Suprapubic skin (tissue), 4 donors: Measurements from ENCODE around the gene DRC3. TPM values are rescaled to one million over a fixed set of nuclear protein-coding genes. Genes with fewer than 3 reads are reported as not detected.

Source experiments
- DNase-seq, 2 donors: peaks; one replicate each; pipeline ENCODE4 v3.0.0-alpha.2; 2019; ENCODE audit warnings: low spot score in 2 of 2
- H3K27ac ChIP-seq: fragments of 200-600 bp; sonication (generic); one replicate; pipeline ENCODE4 v1.5.1; 2019
- H3K27me3 ChIP-seq: fragments of 200-600 bp; sonication (generic); one replicate; pipeline ENCODE4 v1.5.1; 2019
- H3K36me3 ChIP-seq: fragments of 200-600 bp; sonication (generic); one replicate; pipeline ENCODE4 v1.5.1; 2019
- H3K4me1 ChIP-seq: fragments of 200-600 bp; sonication (generic); one replicate; pipeline ENCODE4 v1.5.1; 2019
- H3K4me3 ChIP-seq: fragments of 200-600 bp; sonication (generic); one replicate; pipeline ENCODE4 v1.5.1; 2019; ENCODE audit warnings: mild to moderate bottlenecking
- H3K9me3 ChIP-seq: fragments of 200-600 bp; sonication (generic); one replicate; pipeline ENCODE4 v1.5.1; 2019
- CTCF ChIP-seq, 2 donors: fragments of 200-600 bp in 1 of 2; fragments of 450-650 bp in 1 of 2; sonication (generic) in 1 of 2; IDR thresholded peaks; one replicate each; pipeline ENCODE4 v1.5.1; 2016 to 2019; ENCODE audit warnings: antibody characterized with exemption in 2 of 2, mild to moderate bottlenecking in 1 of 2, moderate library complexity in 1 of 2
- EP300 ChIP-seq: sonication (generic); formaldehyde crosslinking; IDR thresholded peaks from one replicate; pipeline ENCODE4 v1.6.1; 2017; ENCODE audit warnings: antibody characterized with exemption
- POLR2A ChIP-seq, 2 donors: fragments of 450-650 bp; IDR thresholded peaks; one replicate each; pipeline ENCODE4 v1.6.1; 2017; ENCODE audit warnings: antibody characterized with exemption in 2 of 2, mild to moderate bottlenecking in 2 of 2, moderate library complexity in 2 of 2
- POLR2AphosphoS5 ChIP-seq, 3 donors: sonication (generic); formaldehyde crosslinking; IDR thresholded peaks; one replicate each; pipeline ENCODE4 v1.6.1; 2017; ENCODE audit warnings: antibody characterized with exemption in 3 of 3
- WGBS: methylation state at CpG from one replicate; pipeline ENCODE4 v1.1.5; 2018; 5-methylcytosine and 5-hydroxymethylcytosine counted together
- total RNA-seq, 4 donors: library from RNA; depleted of rRNA; stranded (reverse); fragments of >200 nt; gene quantifications; one replicate each; pipeline ENCODE4 v1.1.0, GENCODE V29; 2016

Gene DRC3
- total RNA-seq, 4 donors from 2014 or later, result 2.0 to 10.6 (median 5.5) TPM

GRCh38 chr17:17978481-17979424 is 6.1 kb downstream of the DRC3 start:
- no peaks in the 10 kb centered on the region for H3K36me3 ChIP-seq
- 83% methylated on average over 11 of the region's 14 CpGs for WGBS
- peak overlapping the region; percentile 61 for H3K27ac ChIP-seq
- H3K27me3 ChIP-seq, result no peaks in the 10 kb centered on the region
- H3K4me3 ChIP-seq, result no peak overlapping the region
- TF ChIP-seq CTCF (IDR thresholded peaks at IDR 0.05), result no peak
- no peak for TF ChIP-seq EP300
- TF ChIP-seq POLR2A (IDR thresholded peaks at IDR 0.05), result no peak
- no peak for TF ChIP-seq POLR2AphosphoS5 (IDR thresholded peaks at IDR 0.05)
- H3K4me1 ChIP-seq, result peaks cover 18% of the 10 kb centered on the region
- H3K9me3 ChIP-seq, result no peaks in the 10 kb centered on the region
- DNase-seq, result no peak

- H3K27me3 ChIP-seq, result no peaks in the 10 kb centered on the region
- peak overlapping the region; percentile 61 for H3K27ac ChIP-seq
- 80% methylated on average over 1 of the region's 3 CpGs for WGBS
- DNase-seq, result no peak
- no peaks in the 10 kb centered on the region for H3K9me3 ChIP-seq
- peaks cover 18% of the 10 kb centered on the region for H3K4me1 ChIP-seq
- TF ChIP-seq EP300 (no peak), POLR2AphosphoS5 (IDR thresholded peaks at IDR 0.05) (no peak), POLR2A (IDR thresholded peaks at IDR 0.05) (no peak), CTCF (IDR thresholded peaks at IDR 0.05) (no peak)
- H3K36me3 ChIP-seq, result no peaks in the 10 kb centered on the region
- no peak overlapping the region for H3K4me3 ChIP-seq
Measured at GRCh38 chr17:17979778-17980177, 7.1 kb downstream of the DRC3 start.

- TF ChIP-seq EP300 (no peak), POLR2A (IDR thresholded peaks at IDR 0.05) (no peak), POLR2AphosphoS5 (IDR thresholded peaks at IDR 0.05) (no peak), CTCF (IDR thresholded peaks at IDR 0.05) (no peak)
- Histone ChIP-seq H3K27me3 (no peaks in the 10 kb centered on the region), H3K36me3 (no peaks in the 10 kb centered on the region), H3K4me1 (peaks cover 18% of the 10 kb centered on the region), H3K4me3 (no peak overlapping the region), H3K27ac (no peak overlapping the region), H3K9me3 (no peaks in the 10 kb centered on the region)
- DNase-seq, result no peak
- WGBS, result 88% methylated on average over 9 of the region's 9 CpGs
Measured at GRCh38 chr17:17981330-17981729, 8.7 kb downstream of the DRC3 start.

- Histone ChIP-seq H3K9me3 (no peaks in the 10 kb centered on the region), H3K36me3 (no peaks in the 10 kb centered on the region), H3K4me3 (no peak overlapping the region), H3K4me1 (peaks cover 18% of the 10 kb centered on the region), H3K27me3 (no peaks in the 10 kb centered on the region), H3K27ac (peak overlapping the region; percentile 75)
- no peak for TF ChIP-seq CTCF (IDR thresholded peaks at IDR 0.05)
- TF ChIP-seq POLR2A (IDR thresholded peaks at IDR 0.05), result no peak
- no peak for TF ChIP-seq POLR2AphosphoS5 (IDR thresholded peaks at IDR 0.05)
- no peak for TF ChIP-seq EP300
- DNase-seq, result no peak
- 80% methylated on average over 9 of the region's 9 CpGs for WGBS
Measured at GRCh38 chr17:17982801-17983200, 10.1 kb downstream of the DRC3 start.

GRCh38 chr17:17983376-17983775 is 10.7 kb downstream of the DRC3 start:
- peak overlapping the region; percentile 75 for H3K27ac ChIP-seq
- H3K36me3 ChIP-seq, result no peaks in the 10 kb centered on the region
- H3K4me3 ChIP-seq, result no peak overlapping the region
- WGBS, result 87% methylated on average over 6 of the region's 6 CpGs
- no peaks in the 10 kb centered on the region for H3K9me3 ChIP-seq
- DNase-seq, result no peak
- H3K27me3 ChIP-seq, result no peaks in the 10 kb centered on the region
- H3K4me1 ChIP-seq, result peaks cover 17% of the 10 kb centered on the region
- TF ChIP-seq EP300 (no peak), POLR2AphosphoS5 (IDR thresholded peaks at IDR 0.05) (peak in 1 of 3 donors; percentile 52)
